HepG2 (cell line): Measurements from ENCODE around the gene COL5A2. TPM values are rescaled to one million over a fixed set of nuclear protein-coding genes. Genes with fewer than 3 reads are reported as not detected.
A peak's percentile ranks its signal among the peaks of the same experiment; 100 is the strongest.

ENCODE experiments used
- ATAC-seq: fragments of 200-7000 bp; cut with Tn5 transposase; 3 replicates; pipeline ENCODE4 v1.9.1; 2020; ENCODE audit warnings: mild to moderate bottlenecking, moderate library complexity
- BruUV-seq: library from RNA; stranded (reverse); fragments of 400-500 nt; replicated peaks from 2 replicates; lab custom pipeline; 2021; lab: Mats Ljungman, UMichigan
- CTCF ChIA-PET: fragments of 300-600 bp; formaldehyde crosslinking; extraction: SDS; loops from one replicate; lab custom pipeline; 2021; ENCODE audit warnings: low total read pairs, inconsistent platforms, low intra/inter-chr PET ratio; lab: Yijun Ruan, JAX
- POLR2A ChIA-PET: fragments of 350-600 bp; sonication (Branson Sonifier 250); formaldehyde crosslinking; loops from one replicate; lab custom pipeline; 2020; ENCODE audit warnings: antibody characterized with exemption, inconsistent platforms; lab: Yijun Ruan, JAX
- DNase-seq: peaks from one replicate; pipeline ENCODE4 v3.0.0-alpha.2; 2015; ENCODE audit warnings: low spot score
- FAIRE-seq: peaks from 3 replicates; lab custom pipeline; 2011; peaks lifted over from hg19 to GRCh38; lab: Jason Lieb, UNC
- H2AFZ ChIP-seq: one replicate; pipeline ENCODE4 v1.6.1; 2011; ENCODE audit warnings: low read length, inconsistent platforms
- H3K27ac ChIP-seq: fragments of 300-600 bp; 3 replicates; pipeline ENCODE4 v1.8.0; 2011; ENCODE audit warnings: mixed run types, mild to moderate bottlenecking, mixed read lengths, low read length, inconsistent platforms; ENCODE audit not compliant: insufficient read depth; ENCODE audit errors: extremely low read length
- H3K27me3 ChIP-seq, 2 experiments: fragments of 200-600 bp in 1 of 2; 2 replicates in 1 of 2; 3 replicates in 1 of 2; pipeline versions ENCODE4 v1.6.0 to v1.8.0; 2011; ENCODE audit warnings: low read length in 2 of 2, mild to moderate bottlenecking in 2 of 2, moderate library complexity in 2 of 2, inconsistent platforms in 1 of 2; ENCODE audit not compliant: insufficient read depth in 2 of 2, control insufficient read depth in 1 of 2
- H3K36me3 ChIP-seq, 2 experiments: fragments of 200-600 bp in 1 of 2; replicated peaks in 1 of 2; 2 replicates in 1 of 2; 3 replicates in 1 of 2; pipeline versions ENCODE4 v1.5.1 to v1.8.0; 2011; ENCODE audit warnings: low read length in 2 of 2, inconsistent platforms in 1 of 2; ENCODE audit not compliant: insufficient read depth in 2 of 2, control insufficient read depth in 1 of 2
- H3K4me1 ChIP-seq: 2 replicates; pipeline ENCODE4 v1.5.1; 2012; ENCODE audit warnings: low read length, inconsistent platforms; ENCODE audit not compliant: insufficient read depth
- H3K4me2 ChIP-seq: 2 replicates; pipeline ENCODE4 v1.6.0; 2011; ENCODE audit warnings: low read depth, low read length, inconsistent platforms
- H3K4me3 ChIP-seq, 3 experiments: fragments of 200-600 bp in 1 of 3; sonication (generic), shearing (Covaris generic) in 1 of 3; replicated peaks in 1 of 3; 2 replicates each; pipeline ENCODE4 v1.5.1; 2011 to 2016; ENCODE audit warnings: low read length in 3 of 3, inconsistent platforms in 2 of 3, low read depth in 2 of 3, mild to moderate bottlenecking in 2 of 3, control low read depth in 1 of 3, mixed read lengths in 1 of 3; ENCODE audit not compliant: insufficient read depth in 1 of 3
- H3K79me2 ChIP-seq: one replicate; pipeline ENCODE4 v1.6.1; 2011; ENCODE audit warnings: low read length, inconsistent platforms; ENCODE audit not compliant: insufficient read depth
- H3K9ac ChIP-seq: 2 replicates; pipeline ENCODE4 v1.6.0; 2011; ENCODE audit warnings: mild to moderate bottlenecking, low read depth, low read length, inconsistent platforms; ENCODE audit not compliant: insufficient read depth
- H3K9me3 ChIP-seq: 2 replicates; pipeline ENCODE4 v1.5.1; 2012; ENCODE audit warnings: mild to moderate bottlenecking, low read length
- H4K20me1 ChIP-seq: 2 replicates; pipeline ENCODE4 v1.6.0; 2011; ENCODE audit warnings: inconsistent platforms, mild to moderate bottlenecking, low read length, moderate library complexity; ENCODE audit not compliant: insufficient read depth
- ATAD3A ChIP-seq: sonication (generic); formaldehyde crosslinking; IDR thresholded peaks from 2 replicates; pipeline ENCODE4 v1.4.0; 2020; ENCODE audit warnings: missing genetic modification reagents
- CHD4 ChIP-seq: fragments of 200-600 bp; sonication (generic); IDR thresholded peaks from 2 replicates; pipeline ENCODE4 v1.7.0; 2017; ENCODE audit warnings: mild to moderate bottlenecking, low read length, borderline replicate concordance
- TEAD3 ChIP-seq: optimal IDR thresholded peaks from 2 replicates; pipeline ENCODE3; 2016; ENCODE audit warnings: borderline replicate concordance
- THYN1 ChIP-seq: sonication (generic); formaldehyde crosslinking; IDR thresholded peaks from 2 replicates; pipeline ENCODE4 v1.8.1; 2023; ENCODE audit warnings: low read depth, mild to moderate bottlenecking, moderate library complexity, missing genetic modification reagents, borderline replicate concordance
- ZBTB39 ChIP-seq: sonication (generic); formaldehyde crosslinking; IDR thresholded peaks from 2 replicates; pipeline ENCODE4 v1.5.0; 2020; ENCODE audit warnings: missing genetic modification reagents
- ZEB1 ChIP-seq: IDR thresholded peaks from 2 replicates; pipeline ENCODE4 v1.6.1; 2012; ENCODE audit warnings: mild to moderate bottlenecking, low read depth, inconsistent platforms; ENCODE audit not compliant: insufficient replicate concordance
- ZNF331 ChIP-seq: sonication (generic); formaldehyde crosslinking; IDR thresholded peaks from 2 replicates; pipeline ENCODE4 v1.4.0; 2020; ENCODE audit warnings: missing genetic modification reagents
- ZNF878 ChIP-seq: sonication (generic); formaldehyde crosslinking; IDR thresholded peaks from 2 replicates; pipeline ENCODE4 v1.8.1; 2023; ENCODE audit warnings: mild to moderate bottlenecking, missing genetic modification reagents, moderate library complexity
- WGBS: methylation state at CpG from one replicate; pipeline ENCODE4 v1.1.6; 2017; ENCODE audit warnings: low lambda C conversion rate; 5-methylcytosine and 5-hydroxymethylcytosine counted together
- in situ Hi-C: cut with HindIII; loops from 2 replicates; pipeline ENCODE4 v1.10.0; 2017; ENCODE audit warnings: low pct_unique_long_range_greater_than_20kb; ENCODE audit not compliant: extremely low pct_ligation_motif_present
- intact Hi-C: fragments of 100-400 bp; cut with micrococcal nuclease; formaldehyde crosslinking; loops from one replicate; pipeline ENCODE4 v1.10.0; 2022; ENCODE audit not compliant: unreplicated experiment
- polyA plus RNA-seq, 8 experiments: library from polyadenylated mRNA; depleted of rRNA in 3 of 8; stranded (reverse) in 7 of 8; unstranded in 1 of 8; fragments of >200 nt; fragmentation: Illumina TruSeq in 4 of 8; extraction: Trizol in 4 of 8; gene quantifications; 2 replicates each; pipeline versions ENCODE4 v1.2.1 to v1.2.3, GENCODE V29; 2011 to 2016; ENCODE audit warnings: low read depth in 4 of 8, missing spikeins in 1 of 8, mixed read lengths in 1 of 8; ENCODE audit not compliant: insufficient read depth in 1 of 8
- total RNA-seq, 5 experiments: library from RNA; depleted of rRNA; stranded (reverse); fragments of >200 nt; fragmentation: Illumina TruSeq; extraction: Trizol; gene quantifications; 2 replicates each; pipeline ENCODE4 v1.2.3, GENCODE V29; 2016; ENCODE audit warnings: low read depth in 1 of 5
- TF ChIP-seq, protein P1 (sequence below), 2 experiments: IDR thresholded peaks; 2 replicates each; pipeline ENCODE4 v1.6.1; 2011 to 2012; ENCODE audit warnings: low read length in 2 of 2, borderline replicate concordance in 1 of 2, low read depth in 1 of 2, mild to moderate bottlenecking in 1 of 2, moderate library complexity in 1 of 2
- TF ChIP-seq, protein P2 (sequence below): sonication (generic); formaldehyde crosslinking; conservative IDR thresholded peaks from 2 replicates; pipeline ENCODE4 v1.4.0; 2020; ENCODE audit warnings: mild to moderate bottlenecking, missing genetic modification reagents, moderate library complexity

The COL5A2 gene
- total and polyA plus RNA-seq, 2 of the 13 experiments (the other 11 are each of a cell fraction or from before 2014, with no cell fraction given) = 0.83 to 1.5 TPM

GRCh38 chr2:189050165-189050712 is 129.3 kb downstream of the COL5A2 start (continued):
- TF ChIP-seq, protein P1, sequence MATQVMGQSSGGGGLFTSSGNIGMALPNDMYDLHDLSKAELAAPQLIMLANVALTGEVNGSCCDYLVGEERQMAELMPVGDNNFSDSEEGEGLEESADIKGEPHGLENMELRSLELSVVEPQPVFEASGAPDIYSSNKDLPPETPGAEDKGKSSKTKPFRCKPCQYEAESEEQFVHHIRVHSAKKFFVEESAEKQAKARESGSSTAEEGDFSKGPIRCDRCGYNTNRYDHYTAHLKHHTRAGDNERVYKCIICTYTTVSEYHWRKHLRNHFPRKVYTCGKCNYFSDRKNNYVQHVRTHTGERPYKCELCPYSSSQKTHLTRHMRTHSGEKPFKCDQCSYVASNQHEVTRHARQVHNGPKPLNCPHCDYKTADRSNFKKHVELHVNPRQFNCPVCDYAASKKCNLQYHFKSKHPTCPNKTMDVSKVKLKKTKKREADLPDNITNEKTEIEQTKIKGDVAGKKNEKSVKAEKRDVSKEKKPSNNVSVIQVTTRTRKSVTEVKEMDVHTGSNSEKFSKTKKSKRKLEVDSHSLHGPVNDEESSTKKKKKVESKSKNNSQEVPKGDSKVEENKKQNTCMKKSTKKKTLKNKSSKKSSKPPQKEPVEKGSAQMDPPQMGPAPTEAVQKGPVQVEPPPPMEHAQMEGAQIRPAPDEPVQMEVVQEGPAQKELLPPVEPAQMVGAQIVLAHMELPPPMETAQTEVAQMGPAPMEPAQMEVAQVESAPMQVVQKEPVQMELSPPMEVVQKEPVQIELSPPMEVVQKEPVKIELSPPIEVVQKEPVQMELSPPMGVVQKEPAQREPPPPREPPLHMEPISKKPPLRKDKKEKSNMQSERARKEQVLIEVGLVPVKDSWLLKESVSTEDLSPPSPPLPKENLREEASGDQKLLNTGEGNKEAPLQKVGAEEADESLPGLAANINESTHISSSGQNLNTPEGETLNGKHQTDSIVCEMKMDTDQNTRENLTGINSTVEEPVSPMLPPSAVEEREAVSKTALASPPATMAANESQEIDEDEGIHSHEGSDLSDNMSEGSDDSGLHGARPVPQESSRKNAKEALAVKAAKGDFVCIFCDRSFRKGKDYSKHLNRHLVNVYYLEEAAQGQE (IDR thresholded peaks at IDR 0.05; ENCODE audit: borderline replicate concordance in 1 of 2, low read depth in 1 of 2, low read length in 2 of 2) = peak in 1 of 2 experiments; percentile 48; a peak in 2 of 4 replicates
- TF ChIP-seq ZBTB39 (CRISPR knock-in tag) = no peak

DNA sequence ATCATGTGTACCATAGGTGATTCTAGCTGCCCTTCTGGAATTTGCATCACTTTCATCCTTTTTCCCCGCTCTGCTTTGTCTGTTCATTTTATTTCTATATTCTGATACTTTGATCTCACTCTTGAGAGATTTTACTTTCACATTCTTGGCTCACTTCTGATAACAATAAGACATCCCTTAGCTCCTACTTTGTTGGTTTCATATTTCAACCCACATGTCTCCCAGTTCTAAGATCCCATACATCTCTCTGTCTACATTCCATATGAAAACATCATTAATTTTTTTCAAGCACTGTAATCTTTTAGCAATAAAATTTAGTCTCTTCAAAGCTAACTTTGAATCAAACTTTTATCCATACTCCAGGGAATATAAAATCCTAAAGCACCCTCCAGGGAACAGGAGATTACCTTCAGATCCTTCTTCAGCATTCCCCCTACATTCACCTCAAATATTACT is 129.8 kb downstream of the COL5A2 start:
- DNase-seq (no peak), ATAC-seq (peak; percentile 42; the same call in 2 of the 3 replicates), FAIRE-seq (no peak)
- no peaks in the 10 kb centered on the region for H3K27me3 ChIP-seq
- CTCF ChIA-PET = no interaction called here
- POLR2A ChIA-PET = interaction anchor here (1.2 to 1.4 kb wide), 2 partner anchors 10 to 713 kb away, joined by 3 to 4 read pairs; partner anchors contain the start of gene OSGEPL1
- H3K4me1 ChIP-seq = peaks cover 42% of the 10 kb centered on the region
- H3K27ac ChIP-seq = peak overlapping the region; percentile 58
- no peaks in the 10 kb centered on the region for H4K20me1 ChIP-seq
- in situ Hi-C loops (no loop called here), intact Hi-C loops (no loop called here)
- 98% methylated on average over 1 of the region's 1 CpG for WGBS
- peak overlapping the region in 1 of 3 experiments; percentile 0; a peak in 1 of 6 replicates for H3K4me3 ChIP-seq
- H3K9me3 ChIP-seq = no peaks in the 10 kb centered on the region
- peak overlapping the region; percentile 60 for H3K4me2 ChIP-seq
- BruUV-seq = TSS peak; percentile 82
- H2AFZ ChIP-seq = no peak overlapping the region
- H3K79me2 ChIP-seq = no peaks in the 10 kb centered on the region
- H3K9ac ChIP-seq = no peak overlapping the region
- H3K36me3 ChIP-seq = no peaks in the 10 kb centered on the region
- TF ChIP-seq, protein P2, sequence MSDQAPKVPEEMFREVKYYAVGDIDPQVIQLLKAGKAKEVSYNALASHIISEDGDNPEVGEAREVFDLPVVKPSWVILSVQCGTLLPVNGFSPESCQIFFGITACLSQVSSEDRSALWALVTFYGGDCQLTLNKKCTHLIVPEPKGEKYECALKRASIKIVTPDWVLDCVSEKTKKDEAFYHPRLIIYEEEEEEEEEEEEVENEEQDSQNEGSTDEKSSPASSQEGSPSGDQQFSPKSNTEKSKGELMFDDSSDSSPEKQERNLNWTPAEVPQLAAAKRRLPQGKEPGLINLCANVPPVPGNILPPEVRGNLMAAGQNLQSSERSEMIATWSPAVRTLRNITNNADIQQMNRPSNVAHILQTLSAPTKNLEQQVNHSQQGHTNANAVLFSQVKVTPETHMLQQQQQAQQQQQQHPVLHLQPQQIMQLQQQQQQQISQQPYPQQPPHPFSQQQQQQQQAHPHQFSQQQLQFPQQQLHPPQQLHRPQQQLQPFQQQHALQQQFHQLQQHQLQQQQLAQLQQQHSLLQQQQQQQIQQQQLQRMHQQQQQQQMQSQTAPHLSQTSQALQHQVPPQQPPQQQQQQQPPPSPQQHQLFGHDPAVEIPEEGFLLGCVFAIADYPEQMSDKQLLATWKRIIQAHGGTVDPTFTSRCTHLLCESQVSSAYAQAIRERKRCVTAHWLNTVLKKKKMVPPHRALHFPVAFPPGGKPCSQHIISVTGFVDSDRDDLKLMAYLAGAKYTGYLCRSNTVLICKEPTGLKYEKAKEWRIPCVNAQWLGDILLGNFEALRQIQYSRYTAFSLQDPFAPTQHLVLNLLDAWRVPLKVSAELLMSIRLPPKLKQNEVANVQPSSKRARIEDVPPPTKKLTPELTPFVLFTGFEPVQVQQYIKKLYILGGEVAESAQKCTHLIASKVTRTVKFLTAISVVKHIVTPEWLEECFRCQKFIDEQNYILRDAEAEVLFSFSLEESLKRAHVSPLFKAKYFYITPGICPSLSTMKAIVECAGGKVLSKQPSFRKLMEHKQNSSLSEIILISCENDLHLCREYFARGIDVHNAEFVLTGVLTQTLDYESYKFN (CRISPR knock-in tag) = no peak
- 0 out of 2 replicates have a peak, but pooled peaks have one; percentile 31 for TF ChIP-seq THYN1 (CRISPR knock-in tag)
- 0 out of 2 replicates have a peak, but pooled peaks have one; percentile 66 for TF ChIP-seq CHD4
- TF ChIP-seq ZNF878 (CRISPR knock-in tag) = 0 out of 2 replicates have a peak, but pooled peaks have one; percentile 65
- TF ChIP-seq ZEB1 = peak; percentile 31
- no peak for TF ChIP-seq ATAD3A
- 0 out of 2 replicates have a peak, but pooled peaks have one; percentile 8 for TF ChIP-seq ZNF331 (CRISPR knock-in tag)
- TF ChIP-seq TEAD3 (CRISPR knock-in tag) = peak; percentile 40
